ENCODE results near the gene THPO.

DNA sequence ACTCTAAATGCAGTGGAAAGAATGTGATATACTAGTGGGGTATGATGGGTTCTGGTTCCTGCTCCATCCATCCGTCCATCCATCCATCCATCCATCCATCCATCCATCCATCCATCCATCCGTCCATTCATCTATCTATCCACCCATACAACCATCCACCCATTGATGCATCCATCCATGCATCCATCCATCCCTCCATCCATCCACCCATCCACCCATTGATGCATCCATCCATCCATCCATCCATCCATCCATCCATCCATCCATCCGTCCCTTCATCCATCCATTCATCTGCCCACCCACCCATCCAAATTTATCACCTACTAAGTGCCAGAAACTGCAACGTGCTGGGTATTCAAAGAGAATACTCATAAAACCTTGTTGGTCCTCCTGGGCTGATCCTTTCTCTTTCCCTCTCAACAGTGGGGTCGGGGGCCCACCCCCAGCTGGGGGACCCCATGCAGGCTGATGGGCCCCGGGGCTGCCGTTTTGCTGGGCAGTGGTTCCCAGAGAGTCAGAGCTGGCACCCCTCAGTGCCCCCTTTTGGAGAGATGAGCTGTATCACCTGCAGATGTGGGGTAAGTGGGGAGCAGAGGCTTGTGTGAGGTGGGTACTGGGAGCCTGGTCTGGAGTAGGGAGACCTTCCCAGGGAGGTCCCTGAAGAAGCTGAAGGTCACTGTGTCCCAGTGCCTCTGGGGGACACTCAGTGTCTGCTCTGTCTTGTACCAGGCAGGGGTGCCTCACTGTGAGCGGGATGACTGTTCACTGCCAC, 10.3 kb upstream of the THPO start:
- TF ChIP-seq SUZ12 (IDR thresholded peaks at IDR 0.05) (no peak), SP1 (IDR thresholded peaks at IDR 0.05) (no peak), FOXA1 (IDR thresholded peaks at IDR 0.05) (no peak), NFRKB (IDR thresholded peaks at IDR 0.05) (no peak), ELF4 (IDR thresholded peaks at IDR 0.05) (no peak), BHLHE40 (IDR thresholded peaks at IDR 0.05; ENCODE audit: borderline replicate concordance) (no peak)
- TF ChIP-seq, protein P1, sequence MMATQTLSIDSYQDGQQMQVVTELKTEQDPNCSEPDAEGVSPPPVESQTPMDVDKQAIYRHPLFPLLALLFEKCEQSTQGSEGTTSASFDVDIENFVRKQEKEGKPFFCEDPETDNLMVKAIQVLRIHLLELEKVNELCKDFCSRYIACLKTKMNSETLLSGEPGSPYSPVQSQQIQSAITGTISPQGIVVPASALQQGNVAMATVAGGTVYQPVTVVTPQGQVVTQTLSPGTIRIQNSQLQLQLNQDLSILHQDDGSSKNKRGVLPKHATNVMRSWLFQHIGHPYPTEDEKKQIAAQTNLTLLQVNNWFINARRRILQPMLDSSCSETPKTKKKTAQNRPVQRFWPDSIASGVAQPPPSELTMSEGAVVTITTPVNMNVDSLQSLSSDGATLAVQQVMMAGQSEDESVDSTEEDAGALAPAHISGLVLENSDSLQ (IDR thresholded peaks at IDR 0.05): no peak
